ENCODE data around the gene THPO. TPM values are rescaled to one million over a fixed set of nuclear protein-coding genes. Genes with fewer than 3 reads are reported as not detected.

THPO gene
- total RNA-seq (2014; rRNA removed; shearing (Covaris generic)), result 1.1 TPM in 1 of 2 replicates, not detected in the other
- polyA plus RNA-seq (2015; cell fraction: cytosol; rRNA removed), result 0.37 and 1.4 TPM in 2 replicates
- 0.41 and 5.7 TPM in 2 replicates for polyA plus RNA-seq (2015; cell fraction: nucleus; rRNA removed)

DNA sequence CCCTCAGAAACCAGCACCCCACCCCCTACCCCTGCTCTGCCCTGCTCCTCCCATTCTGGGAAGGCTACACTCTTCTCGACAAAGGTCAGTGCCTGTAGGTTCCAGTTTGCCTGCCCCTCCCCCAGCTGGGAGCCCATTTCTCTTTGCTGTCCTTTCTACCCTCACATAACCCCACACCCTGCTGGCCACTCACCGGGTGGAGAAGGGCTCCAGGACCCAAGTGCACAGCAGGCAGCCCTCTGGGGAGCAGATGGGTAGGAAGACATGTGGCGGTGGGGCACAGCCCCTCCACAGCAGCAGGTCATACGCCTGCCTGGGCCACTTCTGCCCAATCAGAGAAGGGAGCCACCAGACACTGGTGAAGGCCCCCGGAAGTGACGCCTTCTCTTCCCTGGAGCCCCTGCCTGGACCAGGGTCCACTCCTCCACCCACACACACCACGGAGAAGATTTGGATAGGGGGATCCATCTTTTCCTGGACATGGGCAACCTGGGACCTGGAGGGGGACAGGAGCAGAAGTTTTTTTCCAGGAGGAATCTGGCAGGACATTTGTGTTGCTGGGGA, at the start of gene THPO:
Gene THPO (minus strand): TSS at position 326 of the 564 bp plus-strand sequence. CDS start 1,948 bp downstream, outside the sequence.
- in situ Hi-C loops (cut with HindIII; ENCODE audit: low pct_unique_long_range_greater_than_20kb, low sequenced_read_pairs), result no loop called here
- DNase-seq (ENCODE audit: low read depth, low spot score), result peak; percentile 14

DNA sequence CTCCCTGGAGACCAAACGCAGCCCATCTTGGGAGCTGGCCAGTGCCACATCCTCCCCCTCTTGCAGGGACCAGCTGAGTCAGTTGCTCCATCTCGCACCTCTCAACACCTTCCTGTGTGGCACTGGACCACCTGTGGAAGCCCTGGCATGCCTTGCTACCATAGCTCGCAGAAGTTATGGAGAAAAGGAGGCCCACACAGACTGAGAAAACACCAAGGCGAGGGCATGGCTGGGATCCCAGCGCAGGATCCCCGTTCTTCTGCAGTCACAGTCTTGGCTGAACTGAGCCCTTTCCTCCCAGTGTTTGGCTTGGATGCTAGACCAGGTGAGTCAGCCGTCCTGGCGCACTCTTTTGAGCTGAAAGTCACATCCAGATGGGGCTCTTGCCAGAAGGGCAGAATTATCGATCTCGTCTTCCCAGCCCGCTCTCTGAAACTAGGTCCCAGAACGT, 48.7 kb upstream of the THPO start:
- no peak for DNase-seq (ENCODE audit: low read depth, low spot score)

DNA sequence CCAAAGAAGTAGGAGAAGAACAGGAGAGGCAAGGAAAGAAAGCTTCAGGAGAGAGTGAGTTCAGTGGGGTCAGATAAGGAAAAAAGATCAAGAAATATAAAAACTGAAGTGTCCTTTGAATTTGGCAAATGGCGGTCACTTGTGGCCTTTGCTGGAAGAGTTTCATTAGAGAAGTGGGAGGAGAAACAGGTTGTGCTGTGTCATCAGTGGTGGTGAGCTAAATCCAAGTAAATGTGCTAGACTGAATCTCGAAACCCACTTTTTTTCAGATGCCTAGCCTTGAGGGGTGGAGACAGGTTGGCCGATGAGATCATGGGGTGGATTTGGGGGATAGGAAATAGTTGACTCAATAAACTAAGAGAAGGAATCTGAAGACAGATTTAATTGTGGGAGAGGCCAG, 45.6 kb upstream of the THPO start:
- no peak for DNase-seq (ENCODE audit: low read depth, low spot score)
- in situ Hi-C loops (cut with HindIII; ENCODE audit: low pct_unique_long_range_greater_than_20kb, low sequenced_read_pairs), result no loop called here

More for the DNA sequence above, 48.7 kb upstream of the THPO start:
- in situ Hi-C loops (cut with HindIII; ENCODE audit: low pct_unique_long_range_greater_than_20kb, low sequenced_read_pairs), result no loop called here

DNA sequence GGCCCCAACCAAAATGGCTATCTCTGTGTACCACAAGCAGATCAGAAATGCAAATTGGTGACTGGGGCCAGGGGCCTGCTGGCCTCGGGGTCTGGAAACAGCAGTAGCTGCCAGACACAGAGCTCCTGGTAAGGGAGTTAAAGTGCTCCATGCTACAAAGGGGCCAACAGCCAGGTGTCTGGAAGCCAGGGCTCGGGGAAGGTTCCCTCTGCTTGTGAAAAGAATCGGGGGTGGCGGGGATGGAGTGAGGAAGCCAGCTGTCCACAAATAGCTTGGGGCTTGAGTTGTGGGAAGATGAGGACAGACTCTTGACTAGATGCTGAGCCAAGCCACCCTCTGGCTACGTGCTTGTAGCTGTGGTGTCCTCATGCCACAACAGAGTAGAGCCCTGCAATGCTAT, 41.2 kb upstream of the THPO start:
- in situ Hi-C loops (cut with HindIII; ENCODE audit: low pct_unique_long_range_greater_than_20kb, low sequenced_read_pairs), result no loop called here
- DNase-seq (ENCODE audit: low read depth, low spot score), result no peak

DNA sequence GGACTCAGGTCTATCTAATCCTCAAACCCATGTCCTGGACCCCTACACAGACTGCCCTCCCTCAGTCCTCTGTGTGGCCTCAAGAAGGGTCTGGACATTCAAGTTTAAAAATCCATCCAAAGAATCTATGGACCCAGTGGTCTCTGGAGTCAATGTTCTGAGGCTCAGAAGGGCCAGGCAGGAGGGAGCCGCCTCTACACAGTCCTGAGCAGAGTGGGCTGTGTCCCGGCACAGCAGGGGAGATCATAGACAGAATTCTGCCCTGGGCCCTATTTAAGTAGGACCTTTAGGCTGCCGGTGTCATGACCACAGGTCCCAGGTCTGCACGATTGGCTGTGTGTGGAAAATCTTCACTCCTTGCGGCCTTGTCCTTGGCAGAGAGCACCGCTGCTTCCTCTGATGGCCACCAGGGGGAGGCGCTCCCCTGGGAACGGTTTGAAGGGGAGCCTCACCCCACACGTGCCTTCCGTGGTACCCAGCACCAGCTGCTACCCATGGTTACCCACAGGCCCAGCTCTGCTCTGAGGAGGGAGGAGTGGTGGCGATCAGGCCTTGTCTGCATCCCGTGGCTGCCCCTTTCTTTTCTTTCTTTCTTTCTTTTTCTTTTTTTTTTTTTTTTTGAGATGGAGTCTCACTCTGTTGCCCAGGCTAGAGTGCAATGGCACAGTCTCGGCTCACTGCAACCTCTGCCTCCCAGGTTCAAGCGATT, 39.8 kb upstream of the THPO start:
- DNase-seq (ENCODE audit: low read depth, low spot score), result peak; percentile 76
- in situ Hi-C loops (cut with HindIII; ENCODE audit: low pct_unique_long_range_greater_than_20kb, low sequenced_read_pairs), result no loop called here

DNA sequence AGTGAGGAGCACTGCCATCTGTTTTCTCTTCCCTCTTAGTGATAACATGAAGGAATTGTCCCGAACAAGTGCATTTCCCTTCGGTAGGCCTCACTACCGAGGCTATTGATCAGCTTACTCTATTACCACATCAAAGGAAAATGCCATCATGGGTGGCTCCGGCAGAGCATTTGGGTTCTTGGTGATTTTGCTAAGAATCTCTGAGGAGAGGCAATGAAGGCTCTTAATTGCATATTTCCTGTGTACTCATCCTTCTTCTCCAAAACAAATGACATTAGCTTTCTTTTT, 37.1 kb upstream of the THPO start:
- no peak for DNase-seq (ENCODE audit: low read depth, low spot score)
- in situ Hi-C loops (cut with HindIII; ENCODE audit: low pct_unique_long_range_greater_than_20kb, low sequenced_read_pairs), result no loop called here

DNA sequence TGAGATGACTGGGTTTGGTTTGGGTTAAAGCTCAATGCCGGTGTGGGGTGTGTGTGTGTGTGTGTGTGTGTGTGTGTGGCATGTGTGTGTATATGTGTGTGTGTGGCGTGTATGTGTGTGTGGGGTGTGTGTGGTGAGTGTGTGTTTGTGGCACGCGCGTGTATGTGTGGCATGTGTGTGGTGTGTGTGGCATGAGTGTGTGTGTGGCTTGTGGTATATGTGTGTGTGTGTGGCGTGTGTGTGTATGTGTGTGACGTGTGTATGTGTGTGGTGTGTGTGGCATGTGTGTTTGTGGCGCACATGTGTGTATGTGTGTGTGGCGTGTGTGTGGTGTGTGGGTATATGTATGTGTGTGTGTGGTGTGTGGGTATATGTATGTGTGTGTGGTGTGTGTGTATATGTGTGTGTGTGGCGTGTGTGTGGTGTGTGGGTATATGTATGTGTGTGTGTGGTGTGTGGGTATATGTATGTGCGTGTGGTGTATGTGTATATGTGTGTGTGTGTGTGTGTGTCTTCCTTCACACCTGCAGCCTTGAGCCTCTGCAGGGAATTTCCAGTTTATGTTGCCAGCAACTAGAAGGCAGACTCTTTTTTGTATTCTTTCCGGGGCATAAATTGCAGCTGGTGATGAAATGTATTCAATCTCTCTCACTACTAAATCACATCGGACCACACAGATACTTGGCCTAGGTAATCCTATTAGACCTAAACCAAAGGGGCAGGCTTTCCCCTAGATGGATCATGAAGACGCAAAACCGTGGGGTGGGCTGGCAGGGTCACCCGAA, 36.6 kb upstream of the THPO start:
- in situ Hi-C loops (cut with HindIII; ENCODE audit: low pct_unique_long_range_greater_than_20kb, low sequenced_read_pairs), result no loop called here
- no peak for DNase-seq (ENCODE audit: low read depth, low spot score)

DNA sequence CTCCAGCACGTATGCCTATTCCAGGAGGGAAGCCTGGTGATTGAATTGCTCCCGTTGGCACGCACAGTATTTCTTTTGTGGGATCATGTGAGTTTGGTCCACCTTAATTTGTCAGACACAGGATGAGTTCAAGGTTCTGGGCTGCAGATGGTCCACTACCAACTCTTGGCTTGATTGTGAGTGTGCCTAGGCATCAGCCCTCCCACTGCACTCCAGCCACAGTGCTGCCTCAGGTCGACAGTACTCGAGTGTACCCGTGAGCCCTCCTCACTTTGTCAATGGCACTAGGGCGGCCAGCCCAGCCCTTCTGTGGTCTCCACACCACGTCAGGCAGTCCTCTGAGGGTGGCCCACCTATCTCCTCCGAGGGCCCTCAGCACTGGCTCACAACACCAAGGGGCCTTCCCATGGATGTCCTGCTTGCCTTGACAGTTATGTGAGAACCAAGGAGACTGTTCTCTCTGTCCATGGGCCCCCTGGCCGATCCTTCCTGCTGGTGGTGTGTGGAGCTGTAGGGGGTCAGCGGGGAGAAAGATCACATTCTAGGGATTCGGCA, 32.0 kb upstream of the THPO start:
- in situ Hi-C loops (cut with HindIII; ENCODE audit: low pct_unique_long_range_greater_than_20kb, low sequenced_read_pairs), result no loop called here

DNA sequence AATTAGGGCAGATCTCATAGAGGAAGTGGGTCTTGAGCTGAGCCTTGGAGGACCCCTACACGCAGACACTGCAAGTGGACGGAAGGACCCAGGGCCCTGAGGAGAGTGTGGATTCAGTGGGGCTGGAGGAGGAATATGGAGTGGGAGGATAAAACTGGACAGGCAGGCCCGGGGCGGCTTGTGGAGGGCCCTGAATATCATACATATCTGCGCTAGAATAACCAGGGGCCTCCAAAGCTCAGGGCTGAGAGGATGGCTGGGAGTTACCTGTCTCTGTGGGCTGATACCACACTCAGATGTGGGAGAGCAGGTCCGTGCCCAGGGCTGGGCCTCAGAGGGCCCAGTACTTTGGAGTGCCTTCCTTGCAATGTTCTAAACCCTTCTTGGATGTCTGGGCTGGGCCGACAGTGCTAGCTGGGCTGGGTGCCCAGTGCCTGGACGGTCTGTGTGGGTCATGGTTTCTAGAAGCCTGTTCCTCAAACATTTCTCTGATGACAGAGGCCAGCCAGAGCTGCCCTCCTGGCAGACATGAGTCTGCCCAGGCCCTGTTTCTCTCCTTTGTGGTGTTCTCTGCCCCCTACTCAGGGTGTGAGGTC, 31.4 kb upstream of the THPO start:
- in situ Hi-C loops (cut with HindIII; ENCODE audit: low pct_unique_long_range_greater_than_20kb, low sequenced_read_pairs), result no loop called here
- DNase-seq (ENCODE audit: low read depth, low spot score), result no peak

More for the DNA sequence above, 32.0 kb upstream of the THPO start:
- DNase-seq (ENCODE audit: low read depth, low spot score), result no peak

DNA sequence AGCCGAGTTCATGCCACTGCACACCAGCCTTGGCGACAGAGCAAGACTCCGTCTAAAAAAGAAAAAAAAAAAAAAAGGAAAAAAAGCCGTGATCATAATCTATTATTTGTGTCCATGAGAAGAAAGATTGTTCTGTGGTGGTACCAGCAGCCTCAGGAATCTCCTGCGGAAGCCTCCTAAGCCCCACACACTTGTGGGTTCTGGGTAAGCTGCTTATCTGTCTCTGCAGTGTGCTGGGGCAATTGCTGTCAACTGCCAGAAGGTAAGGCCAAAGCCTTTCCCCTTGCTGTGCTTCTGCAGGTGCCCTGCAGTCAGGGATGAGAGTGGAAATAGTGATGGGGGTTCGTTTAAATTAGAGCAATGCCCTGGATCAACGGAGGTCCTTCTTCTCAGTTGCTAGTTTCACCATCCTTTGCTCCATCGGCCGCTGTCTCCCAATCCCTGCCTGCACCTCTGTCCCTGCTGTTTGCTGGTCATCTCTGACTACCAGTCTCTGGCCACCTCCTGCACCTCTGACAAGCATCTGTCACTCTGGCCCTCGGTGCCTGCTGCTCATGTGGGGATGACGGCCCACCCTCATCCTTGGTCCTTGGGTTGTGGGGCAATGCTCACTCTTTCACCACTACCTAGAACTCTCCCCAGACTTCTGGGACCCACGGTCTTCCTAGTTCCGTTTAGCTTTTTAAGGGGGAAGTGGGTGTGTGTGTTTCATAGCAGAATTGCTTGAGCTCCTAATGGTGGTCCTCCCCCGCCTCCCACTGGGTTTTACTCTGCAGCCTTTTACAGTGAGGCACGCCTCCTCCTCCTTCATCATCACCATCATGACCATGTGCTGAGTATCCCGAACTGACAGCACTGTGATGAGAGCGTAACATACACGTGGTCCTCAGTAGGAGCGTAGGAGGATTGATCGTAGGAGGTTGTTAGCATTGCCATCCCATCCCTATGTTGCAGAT, 27.3 kb upstream of the THPO start:
- DNase-seq (ENCODE audit: low read depth, low spot score), result no peak
- in situ Hi-C loops (cut with HindIII; ENCODE audit: low pct_unique_long_range_greater_than_20kb, low sequenced_read_pairs), result no loop called here

DNA sequence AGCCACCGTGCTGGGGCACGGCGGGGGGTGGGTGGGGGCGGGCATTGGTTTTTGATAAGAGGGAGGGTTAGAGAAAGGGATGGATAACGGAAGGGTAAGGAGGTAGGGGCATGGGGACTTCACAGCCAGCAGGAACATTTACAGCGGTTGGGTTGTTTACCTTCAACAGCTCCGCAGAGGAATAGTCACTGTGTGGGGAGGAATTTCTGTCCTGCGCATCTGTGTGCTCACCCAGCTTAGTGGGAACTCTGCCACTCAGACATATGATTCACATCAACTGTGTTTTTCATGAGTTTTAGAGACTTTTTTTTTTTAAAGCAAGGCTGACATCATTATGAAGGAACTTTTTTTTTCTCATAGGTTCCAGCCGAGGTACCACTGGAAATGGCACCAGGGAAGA, 21.4 kb upstream of the THPO start:
- DNase-seq (ENCODE audit: low read depth, low spot score), result no peak
- in situ Hi-C loops (cut with HindIII; ENCODE audit: low pct_unique_long_range_greater_than_20kb, low sequenced_read_pairs), result no loop called here

DNA sequence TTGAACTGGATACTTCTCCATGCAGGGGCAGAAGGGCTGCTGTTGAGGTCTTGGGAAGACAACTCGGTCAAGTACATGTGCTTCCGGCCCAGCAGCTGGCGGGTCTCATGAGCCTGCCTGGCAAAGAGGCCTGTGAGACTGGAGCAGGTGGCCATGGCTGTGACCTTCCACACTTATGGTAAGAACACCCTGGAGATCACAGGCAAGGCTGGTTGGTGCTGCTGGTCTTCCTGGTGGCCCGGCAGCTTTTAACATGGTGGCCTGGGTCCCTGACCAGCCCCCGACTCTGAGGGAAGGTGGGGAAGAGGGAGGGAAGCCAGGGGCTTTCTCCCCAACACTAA, 17.3 kb upstream of the THPO start:
- DNase-seq (ENCODE audit: low read depth, low spot score), result no peak
- in situ Hi-C loops (cut with HindIII; ENCODE audit: low pct_unique_long_range_greater_than_20kb, low sequenced_read_pairs), result no loop called here

DNA sequence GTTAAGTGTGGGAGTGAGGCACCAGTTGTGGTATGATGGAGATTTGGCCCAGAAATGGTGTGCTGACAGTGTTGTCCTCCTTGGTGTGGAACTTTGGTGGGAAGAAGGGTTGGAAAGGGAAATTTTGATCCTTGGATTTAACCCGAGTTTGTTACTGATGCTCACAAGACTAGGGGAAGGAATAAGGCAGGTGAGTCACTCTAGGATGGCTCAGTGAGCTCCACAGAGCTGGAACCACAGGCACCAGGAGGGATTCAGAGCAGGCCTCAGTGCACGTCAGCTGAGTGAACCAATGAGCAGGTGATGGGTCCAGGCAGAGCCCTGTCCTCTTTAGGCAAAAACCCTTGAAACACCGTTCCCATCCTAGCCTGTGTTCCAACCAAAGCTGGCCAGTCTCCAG, 13.3 kb upstream of the THPO start:
- in situ Hi-C loops (cut with HindIII; ENCODE audit: low pct_unique_long_range_greater_than_20kb, low sequenced_read_pairs), result no loop called here
- DNase-seq (ENCODE audit: low read depth, low spot score), result no peak

DNA sequence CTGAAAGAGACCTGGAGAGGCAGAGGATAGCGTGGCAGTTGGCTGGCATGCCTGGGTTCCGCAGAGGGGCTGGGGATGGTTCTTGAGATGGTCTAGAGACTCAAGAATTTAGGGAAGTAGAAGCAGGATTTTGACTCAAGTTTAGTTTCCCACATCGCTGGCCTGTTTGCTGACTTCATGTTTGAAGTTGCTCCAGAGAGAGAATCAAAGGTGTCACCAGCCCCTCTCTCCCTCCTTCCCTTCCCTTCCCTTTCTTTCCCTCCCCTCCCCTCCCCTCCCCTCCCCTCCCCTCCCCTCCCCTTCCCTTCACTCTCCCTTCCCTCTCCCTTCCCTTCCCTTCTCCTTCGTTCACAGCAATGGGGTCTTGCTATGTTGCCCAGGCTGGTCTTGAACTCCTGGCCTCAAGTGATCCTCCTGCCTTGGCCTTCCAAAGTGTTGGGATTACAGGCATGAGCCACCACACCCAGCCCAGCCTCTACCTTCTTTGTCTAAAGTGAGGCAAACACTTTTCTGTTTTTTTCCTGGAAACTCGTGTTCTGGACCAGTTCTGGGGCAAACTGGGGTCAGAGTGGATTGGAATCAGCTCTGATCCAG, 12.0 kb upstream of the THPO start:
- in situ Hi-C loops (cut with HindIII; ENCODE audit: low pct_unique_long_range_greater_than_20kb, low sequenced_read_pairs), result no loop called here
- no peak for DNase-seq (ENCODE audit: low read depth, low spot score)

DNA sequence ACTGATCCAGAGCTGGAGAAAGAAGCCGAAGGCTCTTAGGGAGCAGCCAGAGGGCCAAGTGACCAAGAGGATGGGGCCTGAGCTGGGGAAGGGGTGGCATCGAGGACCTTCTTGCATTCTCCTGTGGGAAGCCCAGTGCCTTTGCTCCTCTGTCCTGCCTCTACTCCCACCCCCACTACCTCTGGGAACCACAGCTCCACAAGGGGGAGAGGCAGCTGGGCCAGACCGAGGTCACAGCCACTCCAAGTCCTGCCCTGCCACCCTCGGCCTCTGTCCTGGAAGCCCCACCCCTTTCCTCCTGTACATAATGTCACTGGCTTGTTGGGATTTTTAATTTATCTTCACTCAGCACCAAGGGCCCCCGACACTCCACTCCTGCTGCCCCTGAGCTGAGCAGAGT, 11.4 kb upstream of the THPO start:
- in situ Hi-C loops (cut with HindIII; ENCODE audit: low pct_unique_long_range_greater_than_20kb, low sequenced_read_pairs), result no loop called here

DNA sequence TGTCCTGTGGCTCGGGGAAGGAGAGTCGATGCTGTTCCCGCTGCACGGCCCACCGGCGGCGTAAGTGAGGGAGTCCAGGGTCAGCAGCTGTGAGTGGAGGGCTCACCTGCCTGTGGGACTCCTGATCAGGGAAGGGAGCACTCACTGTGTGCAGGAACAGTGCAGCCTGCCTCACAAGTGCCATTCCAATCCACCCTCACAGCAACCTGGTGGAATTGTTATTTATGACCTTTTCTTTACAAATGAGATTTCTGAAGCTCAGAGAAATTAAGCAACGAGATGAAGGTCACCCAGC, 10.9 kb upstream of the THPO start:
- DNase-seq (ENCODE audit: low read depth, low spot score), result no peak
- in situ Hi-C loops (cut with HindIII; ENCODE audit: low pct_unique_long_range_greater_than_20kb, low sequenced_read_pairs), result no loop called here

More for the DNA sequence above, 11.4 kb upstream of the THPO start:
- no peak for DNase-seq (ENCODE audit: low read depth, low spot score)
